GM23248 (cell line): ENCODE measurements around the gene NPB. TPM values are rescaled to one million over a fixed set of nuclear protein-coding genes. Genes with fewer than 3 reads are reported as not detected.

ENCODE experiments used
- DNase-seq: peaks from one replicate; pipeline ENCODE4 v3.0.0-alpha.2; 2015
- H2AFZ ChIP-seq: fragments of 200-600 bp; sonication (generic); 2 replicates; pipeline ENCODE4 v1.6.1; 2016; ENCODE audit warnings: antibody characterized with exemption
- H3F3A ChIP-seq: fragments of 200-600 bp; sonication (generic); 2 replicates; pipeline ENCODE4 v1.6.1; 2016; ENCODE audit warnings: mild to moderate bottlenecking, antibody characterized with exemption, mixed run types; ENCODE audit not compliant: insufficient read depth
- H3K27ac ChIP-seq: fragments of 200-600 bp; sonication (generic); 2 replicates; pipeline ENCODE4 v1.5.1; 2016; ENCODE audit warnings: mild to moderate bottlenecking
- H3K27me3 ChIP-seq: fragments of 200-600 bp; sonication (generic); replicated peaks from 2 replicates; pipeline ENCODE4 v1.6.1; 2016; ENCODE audit warnings: mild to moderate bottlenecking; ENCODE audit not compliant: insufficient read depth
- H3K36me3 ChIP-seq: fragments of 200-600 bp; sonication (generic); 2 replicates; pipeline ENCODE4 v1.6.1; 2016; ENCODE audit warnings: low read depth, mild to moderate bottlenecking
- H3K4me1 ChIP-seq: fragments of 200-600 bp; sonication (generic); 2 replicates; pipeline ENCODE4 v1.6.1; 2016; ENCODE audit warnings: mild to moderate bottlenecking; ENCODE audit not compliant: insufficient read depth
- H3K4me2 ChIP-seq: fragments of 200-600 bp; sonication (generic); one replicate; pipeline ENCODE4 v1.6.1; 2016; ENCODE audit warnings: mild to moderate bottlenecking; ENCODE audit not compliant: unreplicated experiment
- H3K4me3 ChIP-seq: fragments of 200-600 bp; sonication (generic); 2 replicates; pipeline ENCODE4 v1.5.1; 2016; ENCODE audit warnings: mild to moderate bottlenecking
- H3K79me2 ChIP-seq: fragments of 200-600 bp; sonication (generic); 2 replicates; pipeline ENCODE4 v1.6.1; 2016; ENCODE audit warnings: mild to moderate bottlenecking; ENCODE audit not compliant: insufficient read depth
- H3K9ac ChIP-seq: fragments of 200-600 bp; sonication (generic); 2 replicates; pipeline ENCODE4 v1.6.1; 2016; ENCODE audit warnings: mild to moderate bottlenecking
- H3K9me2 ChIP-seq: fragments of 200-600 bp; sonication (generic); 2 replicates; pipeline ENCODE4 v1.6.1; 2016; ENCODE audit warnings: mixed run types, mild to moderate bottlenecking, moderate library complexity; ENCODE audit not compliant: insufficient read depth
- H3K9me3 ChIP-seq: fragments of 200-600 bp; sonication (generic); one replicate; pipeline ENCODE4 v1.6.1; 2017; ENCODE audit warnings: low read depth
- H4K20me1 ChIP-seq: fragments of 200-600 bp; sonication (generic); 2 replicates; pipeline ENCODE4 v1.6.0; 2016; ENCODE audit not compliant: insufficient read depth
- EZH2 ChIP-seq: fragments of 200-600 bp; sonication (generic); IDR thresholded peaks from 2 replicates; pipeline ENCODE4 v1.6.1; 2018; ENCODE audit warnings: antibody characterized with exemption, mild to moderate bottlenecking; ENCODE audit not compliant: insufficient read depth, poor library complexity, severe bottlenecking
- EZH2phosphoT487 ChIP-seq: fragments of 200-600 bp; sonication (generic); IDR thresholded peaks from 2 replicates; pipeline ENCODE4 v1.6.1; 2018; ENCODE audit warnings: antibody characterized with exemption, moderate library complexity, mild to moderate bottlenecking, low read depth; ENCODE audit not compliant: insufficient read depth
- WGBS, 2 experiments: methylation state at CpG; one replicate each; pipeline ENCODE4 v1.1.6; 2015 to 2017; ENCODE audit warnings: low lambda C conversion rate in 2 of 2, low coverage in 1 of 2; ENCODE audit errors: missing lambda C conversion rate in 2 of 2; 5-methylcytosine and 5-hydroxymethylcytosine counted together
- in situ Hi-C: fragments of 300-500 bp; cut with MboI; formaldehyde crosslinking; loops from 2 replicates; pipeline ENCODE4 v1.15.0; 2020
- polyA plus RNA-seq: library from polyadenylated mRNA; unstranded; fragments of >200 nt; fragmentation: Nextera tagmentation; extraction: Ambion mirVana; gene quantifications from 2 replicates; pipeline ENCODE4 v1.2.1, GENCODE V29; 2016
- total RNA-seq: library from RNA; depleted of rRNA; stranded (reverse); fragments of >200 nt; shearing (Covaris generic); gene quantifications from 2 replicates; pipeline ENCODE4 v1.2.3, GENCODE V29; 2014

Gene NPB
- total and polyA plus RNA-seq, 2 experiments from 2014 or later = 1.1 to 2.4 TPM

GRCh38 chr17:81925860-81926450 is 23.9 kb downstream of the NPB start:
- TF ChIP-seq EZH2 (no peak), EZH2phosphoT487 (no peak)
- H3K79me2 ChIP-seq = peaks cover 61% of the 10 kb centered on the region
- no peaks in the 10 kb centered on the region for H4K20me1 ChIP-seq
- H3K9ac ChIP-seq = peak overlapping the region; percentile 94
- 0 out of 2 replicates have a peak, but pooled peaks cover 9% of the 10 kb centered on the region for H3K36me3 ChIP-seq
- H3K4me1 ChIP-seq = peaks cover 16% of the 10 kb centered on the region; the same call in 1 of the 2 replicates
- WGBS, 2 experiments = 47 to 57% methylated on average over 7 to 10 of the region's 10 CpGs
- H3K4me3 ChIP-seq = peak overlapping the region; percentile 87
- H3K9me2 ChIP-seq = no peaks in the 10 kb centered on the region
- H3K4me2 ChIP-seq = peak overlapping the region; percentile 76
- peak overlapping the region; percentile 93 for H3K27ac ChIP-seq
- in situ Hi-C loops = no loop called here
- DNase-seq = peak; percentile 36
- H2AFZ ChIP-seq = no peak overlapping the region
- no peaks in the 10 kb centered on the region for H3K27me3 ChIP-seq
- 0 out of 2 replicates have a peak, but pooled peaks cover 8% of the 10 kb centered on the region for H3F3A ChIP-seq
- no peaks in the 10 kb centered on the region for H3K9me3 ChIP-seq

- TF ChIP-seq EZH2phosphoT487 (no peak), EZH2 (no peak)
- Histone ChIP-seq H3K79me2 (peaks cover 54% of the 10 kb centered on the region), H3K4me2 (peak overlapping the region; percentile 76), H3K9ac (peak overlapping the region; percentile 94), H3K9me2 (no peaks in the 10 kb centered on the region), H3K36me3 (0 out of 2 replicates have a peak, but pooled peaks cover 3% of the 10 kb centered on the region), H3K4me1 (peaks cover 16% of the 10 kb centered on the region; the same call in 1 of the 2 replicates), H3F3A (0 out of 2 replicates have a peak, but pooled peaks cover 8% of the 10 kb centered on the region), H4K20me1 (no peaks in the 10 kb centered on the region), H2AFZ (peak overlapping the region; percentile 58), H3K9me3 (no peaks in the 10 kb centered on the region), H3K27me3 (no peaks in the 10 kb centered on the region), H3K4me3 (peak overlapping the region; percentile 87), H3K27ac (peak overlapping the region; percentile 93)
- in situ Hi-C loops = no loop called here
- 1 to 2% methylated on average over 21 to 42 of the region's 46 CpGs for WGBS, 2 experiments
- DNase-seq = peak; percentile 88
These were observed 24.6 kb downstream of the NPB start for GRCh38 chr17:81926451-81927151.

- Histone ChIP-seq H4K20me1 (no peaks in the 10 kb centered on the region), H3K9me2 (no peaks in the 10 kb centered on the region), H3K79me2 (peaks cover 48% of the 10 kb centered on the region), H3K27ac (peak overlapping the region; percentile 93), H3K4me3 (peak overlapping the region; percentile 87), H2AFZ (peak overlapping the region; percentile 58), H3K9ac (peak overlapping the region; percentile 94), H3K4me2 (peak overlapping the region; percentile 76), H3K36me3 (no peaks in the 10 kb centered on the region), H3K9me3 (no peaks in the 10 kb centered on the region), H3K27me3 (no peaks in the 10 kb centered on the region), H3K4me1 (peaks cover 16% of the 10 kb centered on the region; the same call in 1 of the 2 replicates), H3F3A (0 out of 2 replicates have a peak, but pooled peaks cover 8% of the 10 kb centered on the region)
- no peak for TF ChIP-seq EZH2phosphoT487
- in situ Hi-C loops = no loop called here
- WGBS, 2 experiments = 0 to 1% methylated on average over 26 to 39 of the region's 78 CpGs
- DNase-seq = no peak
These were observed 25.2 kb downstream of the NPB start for GRCh38 chr17:81927152-81927652.

GRCh38 chr17:81927653-81928543 is 25.9 kb downstream of the NPB start, which contains the start of gene MAFG:
TSS of gene MAFG (minus strand) at chr17:81927735. CDS start at chr17:81923185, 4,550 bp downstream.
- peaks cover 41% of the 10 kb centered on the region for H3K79me2 ChIP-seq
- no peak for TF ChIP-seq EZH2phosphoT487
- no peak for TF ChIP-seq EZH2
- H3K9ac ChIP-seq = peak within 1 kb of the TSS; percentile 94
- peak within 1 kb of the TSS; percentile 76 for H3K4me2 ChIP-seq
- H3K27ac ChIP-seq = peak within 1 kb of the TSS; percentile 93
- H3K4me1 ChIP-seq = peaks cover 16% of the 10 kb centered on the region; the same call in 1 of the 2 replicates
- no peaks in the 10 kb centered on the region for H3K27me3 ChIP-seq
- in situ Hi-C loops = no loop called here
- no peaks in the 10 kb centered on the region for H3K9me2 ChIP-seq
- H3K4me3 ChIP-seq = peak within 1 kb of the TSS; percentile 87
- H4K20me1 ChIP-seq = no peaks in the 10 kb centered on the region
- H3F3A ChIP-seq = 0 out of 2 replicates have a peak, but pooled peaks cover 8% of the 10 kb centered on the region
- DNase-seq = peak; percentile 99
- 0 to 2% methylated on average over 43 to 70 of the region's 98 CpGs for WGBS, 2 experiments
- no peaks in the 10 kb centered on the region for H3K9me3 ChIP-seq
- no peaks in the 10 kb centered on the region for H3K36me3 ChIP-seq
- H2AFZ ChIP-seq = peak within 1 kb of the TSS; percentile 73
